ENCODE data around the gene GPR55. TPM values are rescaled to one million over a fixed set of nuclear protein-coding genes. Genes with fewer than 3 reads are reported as not detected.

The GPR55 gene
- total RNA-seq, 1 experiment from 2014 or later, result not detected

- Histone ChIP-seq H4K8ac (replicated peaks; ENCODE audit: insufficient read length, low read depth, low read length) (no peak overlapping the region), H3K23me2 (ENCODE audit: insufficient read length, low read depth, low read length, poor library complexity, severe bottlenecking) (no peaks in the 10 kb centered on the region), H2BK20ac (ENCODE audit: low read depth, low read length, poor library complexity, severe bottlenecking) (no peak overlapping the region), H2AK5ac (ENCODE audit: insufficient read length, low read length) (no peak overlapping the region), H2BK120ac (ENCODE audit: low read depth, low read length, poor library complexity, severe bottlenecking) (no peak overlapping the region), H3K18ac (ENCODE audit: insufficient read length, low read depth, low read length) (no peak overlapping the region), H2BK5ac (ENCODE audit: insufficient read length, low read length) (no peak overlapping the region), H3K79me1 (ENCODE audit: insufficient read depth, low read depth, low read length, poor library complexity, severe bottlenecking) (no peaks in the 10 kb centered on the region), H3K27me3 (ENCODE audit: insufficient read depth, low read length) (no peaks in the 10 kb centered on the region), H3K4me2 (ENCODE audit: insufficient read depth, insufficient read length, low read length) (no peak overlapping the region), H2BK15ac (ENCODE audit: low read depth, low read length) (no peak overlapping the region), H3T11ph (ENCODE audit: low read length) (no peak overlapping the region), H3K27ac (ENCODE audit: insufficient read length, low read depth, low read length) (no peak overlapping the region), H2BK12ac (ENCODE audit: insufficient read length, low read depth, low read length) (no peak overlapping the region), H4K20me1 (ENCODE audit: control insufficient read depth, insufficient read depth, insufficient read length) (no peaks in the 10 kb centered on the region), H3K79me2 (ENCODE audit: insufficient read depth, low read length) (no peaks in the 10 kb centered on the region), H3K9ac (ENCODE audit: extremely low read depth, insufficient read length, low read length) (no peak overlapping the region), H3K14ac (ENCODE audit: insufficient read depth, low read length) (no peak overlapping the region), H4K91ac (ENCODE audit: insufficient read length, low read depth, low read length) (no peak overlapping the region), H3K4me1 (ENCODE audit: insufficient read depth, low read length) (no peaks in the 10 kb centered on the region), H3K56ac (ENCODE audit: insufficient read length, low read depth, low read length) (no peak overlapping the region), H3K23ac (ENCODE audit: insufficient read length, low read depth, low read length) (no peak overlapping the region), H2AFZ (ENCODE audit: low read length) (no peak overlapping the region), H3K4ac (ENCODE audit: low read depth, low read length) (no peak overlapping the region), H4K5ac (ENCODE audit: insufficient read length, low read depth, low read length) (no peak overlapping the region), H3K9me3 (ENCODE audit: control insufficient read depth, low read depth, low read length) (no peaks in the 10 kb centered on the region)
- Mint-ChIP-seq H3K4me1 (peaks cover 5 to 12% of the 10 kb centered on the region in 2 experiments), H3K27ac (peak overlapping the region in 1 of 3 experiments; percentile 44; a peak in 1 of 7 replicates), H3K27me3 (ENCODE audit: low read depth) (peaks cover 2% of the 10 kb centered on the region), H3K9me3 (peaks cover 18 to 27% of the 10 kb centered on the region in 2 experiments), H3K4me3 (no peak overlapping the region; a peak in 1 of 5 replicates), H3K36me3 (ENCODE audit: insufficient read depth in 1 of 3, low read depth in 3 of 3) (peaks cover 4 to 14% (median 6%) of the 10 kb centered on the region in 3 experiments; a peak in 5 of 7 replicates)
- DNase-seq, result peak; percentile 11
- TF ChIP-seq CTCF (conservative IDR thresholded peaks at IDR 0.05), result no peak
- no CpG with 5 or more reads among the region's 7 CpGs for WGBS (ENCODE audit: extremely low coverage, insufficient read length, low lambda C conversion rate)
Measured at GRCh38 chr2:230939066-230939591, 14.1 kb upstream of the GPR55 start.
